Colon (tissue), 2 donors: Measurements from ENCODE around the gene USHBP1.

Source experiments
- FAIRE-seq: peaks from 2 replicates; lab custom pipeline; 2012; peaks lifted over from hg19 to GRCh38; lab: Jason Lieb, UNC
- donor health status: control.
- donor health status: control.

Gene USHBP1

DNA sequence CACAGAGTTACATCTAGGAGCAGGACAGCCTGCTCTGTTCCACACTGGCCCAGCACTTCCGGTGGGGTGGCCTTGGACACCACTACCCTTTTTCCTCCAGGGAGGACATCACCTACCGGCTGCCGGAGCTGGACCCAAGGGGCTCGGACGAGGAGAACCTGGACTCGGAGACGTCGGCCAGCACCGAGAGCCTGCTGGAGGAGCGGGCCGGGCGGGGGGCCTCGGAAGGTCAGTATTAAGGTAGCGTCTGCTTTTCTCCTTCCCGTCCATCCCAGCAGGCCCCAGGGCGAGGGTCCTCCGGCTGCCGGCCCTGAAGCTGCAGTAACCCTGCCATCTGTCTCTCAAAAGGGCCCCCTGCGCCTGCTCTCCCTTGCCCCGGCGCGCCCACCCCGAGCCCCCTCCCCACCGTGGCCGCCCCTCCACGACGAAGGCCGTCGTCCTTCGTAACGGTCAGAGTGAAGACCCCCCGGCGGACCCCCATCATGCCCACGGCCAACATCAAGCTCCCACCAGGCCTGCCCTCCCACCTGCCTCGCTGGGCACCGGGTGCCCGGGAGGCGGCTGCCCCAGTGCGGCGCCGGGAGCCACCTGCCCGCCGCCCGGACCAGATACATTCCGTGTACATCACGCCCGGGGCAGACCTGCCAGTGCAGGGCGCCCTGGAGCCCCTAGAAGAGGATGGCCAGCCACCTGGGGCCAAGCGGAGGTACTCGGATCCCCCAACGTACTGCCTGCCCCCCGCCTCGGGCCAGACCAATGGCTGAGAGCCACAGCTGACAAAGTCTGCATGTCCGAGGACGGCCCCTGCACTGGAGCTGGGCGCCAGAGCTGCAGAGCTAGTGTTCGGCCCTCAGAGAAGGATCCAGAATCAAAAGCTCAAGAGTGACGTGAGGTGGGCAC lies 52.7 kb downstream of the USHBP1 start:
- no peak for FAIRE-seq

DNA sequence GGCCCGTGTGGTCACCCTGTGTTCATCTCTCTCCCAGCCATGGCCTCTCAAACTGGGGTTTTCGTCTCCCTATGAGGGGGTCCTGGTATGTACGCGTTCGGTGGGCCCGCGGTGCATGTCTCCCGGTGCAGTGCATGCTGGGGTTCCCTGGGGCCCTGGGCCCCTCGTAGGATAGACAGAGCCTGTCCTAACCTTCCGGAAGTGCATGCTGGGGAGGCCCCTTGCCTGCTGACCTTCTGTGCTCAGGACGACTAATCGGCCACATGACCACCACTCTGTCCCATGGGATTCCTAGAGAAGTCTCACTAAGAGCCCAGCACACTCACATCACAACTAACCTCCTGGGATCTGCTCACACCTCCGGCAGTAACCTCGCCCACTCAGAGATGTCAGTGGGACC lies 54.2 kb downstream of the USHBP1 start:
- no peak for FAIRE-seq

DNA sequence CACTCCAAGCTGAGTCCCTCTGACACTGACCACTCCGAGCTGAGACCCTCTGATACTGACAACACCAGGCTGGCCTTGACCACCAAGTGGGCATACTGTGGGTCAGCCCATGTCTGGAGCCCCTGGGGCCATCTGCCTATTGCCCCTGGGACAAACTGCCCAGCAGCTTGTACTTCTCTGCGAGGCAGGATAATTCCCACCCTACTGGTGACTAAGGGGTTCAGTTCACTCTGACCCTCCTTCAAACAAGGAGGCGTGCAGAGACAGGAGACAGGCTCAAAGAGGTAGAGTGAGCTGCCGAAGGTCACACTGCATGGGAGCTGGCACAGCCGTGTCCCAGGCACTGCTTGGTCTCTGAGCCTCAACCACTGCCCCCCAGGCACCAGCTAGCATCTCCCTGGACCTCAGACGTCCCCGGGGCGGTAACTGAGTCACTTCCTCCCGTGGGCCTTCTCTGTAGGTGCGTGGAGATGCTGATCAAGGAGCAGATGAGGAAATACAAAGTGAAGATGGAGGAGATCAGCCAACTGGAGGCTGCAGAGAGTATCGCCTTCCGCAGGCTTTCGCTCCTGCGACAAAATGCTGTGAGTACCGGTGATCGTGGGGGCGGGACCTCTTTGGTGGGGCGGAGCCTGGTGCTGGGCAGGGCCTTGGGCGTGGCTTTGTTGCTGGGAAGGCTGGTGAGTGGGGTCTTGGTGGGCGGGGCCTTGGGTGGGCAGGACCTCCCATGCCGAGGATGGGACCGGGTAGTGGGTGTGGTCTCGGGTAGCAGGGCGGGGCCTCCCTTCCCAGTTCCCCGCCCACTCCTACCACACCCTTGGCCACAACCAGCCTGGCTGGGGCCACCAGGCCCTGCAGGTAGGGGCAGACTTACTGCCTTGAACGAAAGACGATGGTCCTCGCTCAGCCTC lies 55.2 kb downstream of the USHBP1 start:
- FAIRE-seq: no peak

DNA sequence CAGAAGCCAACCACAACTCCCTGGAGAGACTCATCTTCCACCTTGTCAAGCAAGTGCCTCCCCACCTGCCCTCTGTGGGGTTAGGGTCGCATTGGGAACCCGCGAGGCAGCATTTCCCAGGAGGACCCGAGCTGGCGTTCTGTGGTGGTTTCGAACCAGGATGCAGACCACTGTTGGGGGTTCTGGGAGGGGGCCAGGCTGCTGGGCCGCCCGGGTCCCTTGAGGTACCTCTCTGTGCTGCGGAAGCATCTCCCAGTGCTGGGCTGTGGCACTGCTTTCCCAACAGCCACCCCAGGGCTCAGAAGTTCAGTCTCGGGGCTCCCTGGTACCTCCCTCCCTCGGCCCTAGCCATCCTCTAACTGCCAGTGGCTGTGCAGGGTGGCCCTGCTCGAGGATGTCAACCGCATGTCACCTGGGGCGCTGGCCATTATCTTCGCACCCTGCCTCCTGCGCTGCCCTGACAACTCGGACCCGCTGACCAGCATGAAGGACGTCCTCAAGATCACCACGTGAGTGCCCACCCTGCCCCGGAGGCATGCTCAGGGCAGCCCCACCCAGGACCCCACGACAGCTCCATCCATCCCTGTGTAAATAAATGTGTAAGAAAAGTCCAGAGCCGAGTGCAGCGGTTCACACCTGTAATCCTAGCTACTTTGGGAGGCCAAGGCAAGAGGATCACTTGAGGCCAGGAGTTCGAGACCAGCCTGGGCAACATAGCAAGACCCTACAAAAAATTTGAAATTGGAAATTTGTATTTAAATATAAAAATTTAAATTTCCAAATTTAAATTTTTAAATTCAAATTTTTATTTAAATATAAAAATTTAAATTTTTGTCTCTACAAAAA lies 57.6 kb downstream of the USHBP1 start:
- no peak for FAIRE-seq

DNA sequence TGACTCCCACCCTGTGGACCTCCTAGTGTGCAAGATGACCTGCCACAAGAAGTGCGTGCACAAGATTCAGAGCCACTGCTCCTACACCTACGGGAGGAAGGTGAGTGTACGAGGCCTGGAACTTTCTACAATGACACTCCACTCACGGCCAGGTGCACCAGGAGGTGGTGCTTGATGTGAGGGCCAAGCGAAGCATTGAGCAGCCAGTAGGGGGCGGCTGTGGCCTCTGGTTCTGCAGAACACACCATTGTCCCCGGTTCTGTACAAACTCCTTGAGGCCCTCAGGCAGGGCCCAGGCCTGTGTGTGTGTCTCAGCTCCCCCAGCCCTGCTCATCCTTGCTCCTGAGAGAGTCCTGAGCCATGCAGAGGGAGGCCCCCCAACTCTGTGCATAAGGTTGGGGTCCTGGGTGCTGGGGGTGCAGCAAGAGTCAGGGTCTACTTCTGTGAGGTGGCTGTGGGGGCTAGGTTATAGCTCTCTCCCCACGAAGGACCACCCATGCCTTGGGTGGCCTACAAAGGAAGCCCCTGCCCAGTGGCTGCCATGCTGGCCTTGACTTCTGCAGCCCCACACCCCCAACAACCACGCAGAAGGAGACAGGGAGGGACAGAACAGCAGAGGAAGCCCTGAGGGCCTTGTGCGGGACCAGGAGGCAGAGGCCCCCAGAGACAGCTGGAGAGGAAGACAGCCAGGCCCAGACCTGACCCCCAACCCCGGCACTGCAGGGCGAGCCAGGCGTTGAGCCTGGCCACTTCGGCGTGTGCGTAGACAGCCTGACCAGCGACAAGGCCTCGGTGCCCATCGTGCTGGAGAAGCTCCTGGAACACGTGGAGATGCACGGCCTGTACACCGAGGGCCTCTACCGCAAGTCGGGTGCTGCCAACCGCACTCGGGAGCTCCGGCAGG lies 59.1 kb downstream of the USHBP1 start:
- FAIRE-seq: no peak

DNA sequence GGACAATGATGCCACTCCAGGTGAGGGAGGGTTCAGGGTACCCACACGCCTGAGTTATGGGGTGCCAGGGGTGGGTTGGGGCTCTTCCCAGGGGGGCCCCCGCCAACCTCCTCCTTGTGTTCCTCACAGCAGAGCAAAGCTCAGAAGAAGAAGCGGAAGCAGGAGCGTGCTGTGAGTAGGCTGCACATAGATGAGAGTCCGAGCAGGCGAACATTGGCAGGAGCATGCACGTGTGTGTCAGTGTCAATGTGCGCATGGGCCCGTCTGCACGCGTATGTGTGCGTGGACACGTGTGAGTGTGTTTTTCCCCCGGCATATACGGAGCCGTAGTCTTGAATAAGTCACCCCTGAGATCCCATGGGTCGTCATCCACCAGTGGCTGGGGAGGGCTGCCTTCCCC lies 61.8 kb downstream of the USHBP1 start:
- FAIRE-seq: no peak

DNA sequence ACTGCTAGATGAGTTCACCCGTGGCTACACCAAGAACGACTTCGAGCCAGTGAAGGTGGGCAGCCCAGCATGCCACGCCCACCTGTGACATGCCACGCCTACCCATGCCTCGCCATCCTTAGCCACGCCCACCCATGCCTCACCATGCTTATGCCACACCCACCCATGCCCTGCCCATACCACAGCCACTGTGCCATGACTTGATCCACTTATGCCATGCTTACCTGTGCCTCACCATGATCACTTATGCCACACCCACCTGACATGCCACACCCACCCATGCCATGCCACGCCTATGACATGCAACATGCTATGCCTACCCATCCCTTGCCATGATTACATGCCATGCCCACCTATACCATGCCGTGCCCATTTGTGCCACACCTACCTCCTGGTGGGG lies 62.3 kb downstream of the USHBP1 start:
- FAIRE-seq: no peak

DNA sequence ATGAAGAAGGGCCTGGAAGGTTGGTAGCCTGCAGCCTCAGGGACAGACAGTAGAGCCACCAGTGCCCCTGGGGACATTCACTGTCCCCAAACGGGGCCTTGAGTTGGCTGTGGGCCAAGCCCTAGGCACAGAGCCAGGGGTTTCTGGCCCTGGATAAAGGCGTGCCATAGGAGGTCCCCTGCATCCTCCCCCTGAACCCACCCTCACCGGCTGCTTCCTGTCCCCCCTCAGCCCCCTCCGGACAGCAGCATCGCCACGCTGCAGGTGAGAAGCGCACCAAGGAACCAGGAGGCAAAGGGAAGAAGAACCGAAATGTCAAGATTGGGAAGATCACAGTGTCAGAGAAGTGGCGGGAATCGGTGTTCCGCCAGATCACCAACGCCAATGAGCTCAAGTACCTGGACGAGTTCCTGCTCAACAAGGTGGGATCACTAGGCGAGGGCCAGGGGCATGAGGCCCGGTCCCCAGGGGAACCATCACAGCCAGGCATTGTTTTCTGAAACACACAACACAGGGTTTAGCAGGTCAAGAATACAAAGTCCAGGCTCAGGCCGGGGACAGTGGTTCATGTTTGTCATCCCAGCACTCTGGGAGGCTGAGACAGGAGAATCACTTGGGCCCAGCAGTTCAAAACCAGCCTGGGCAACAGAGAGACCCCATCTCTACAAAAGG lies 64.0 kb downstream of the USHBP1 start:
- no peak for FAIRE-seq
